HS-27A (cell line): Measurements from ENCODE around the gene LMTK2.
"Not testable (repeated sequence)": the region's sequence is repeated elsewhere in the genome, so short reads cannot be mapped to it uniquely, and the experiment has no call there.

Source experiments
- DNase-seq: peaks from one replicate; pipeline ENCODE4 v3.0.0-alpha.2; 2012; ENCODE audit warnings: low read depth, missing footprints

LMTK2 gene

DNA sequence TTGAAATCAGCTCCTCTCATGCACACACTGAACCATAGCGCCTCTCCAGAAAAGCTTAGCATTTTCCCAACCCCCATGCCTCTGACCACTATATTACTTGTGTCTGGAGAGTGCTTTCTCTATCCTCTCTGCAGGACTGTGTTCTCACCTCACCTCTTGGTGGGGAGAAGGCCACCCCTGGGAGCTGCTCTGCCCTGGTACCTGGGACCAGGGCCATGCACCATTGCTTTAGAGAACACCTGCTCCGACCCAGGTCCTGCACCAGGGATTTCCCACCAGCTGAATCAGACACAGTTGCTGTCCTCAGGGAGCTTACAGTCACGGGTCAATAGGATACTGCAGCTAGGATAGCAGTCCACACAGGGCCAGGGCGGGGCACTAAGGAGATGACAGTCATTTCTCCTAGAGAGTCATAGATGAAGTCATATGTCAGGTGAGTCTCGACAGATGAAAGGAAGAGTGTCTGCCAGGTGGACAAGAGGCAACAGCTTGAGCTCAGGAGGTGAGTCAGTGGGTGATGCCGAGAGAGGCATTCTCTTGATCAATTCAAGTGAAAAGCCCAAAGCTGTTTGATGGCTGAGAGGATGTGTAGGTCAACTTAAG lies 619 bp upstream of the LMTK2 start:
- DNase-seq, result no peak

GRCh38 chr7:98107313-98107721 lies 655 bp downstream of the LMTK2 start:
- no peak for DNase-seq

DNA sequence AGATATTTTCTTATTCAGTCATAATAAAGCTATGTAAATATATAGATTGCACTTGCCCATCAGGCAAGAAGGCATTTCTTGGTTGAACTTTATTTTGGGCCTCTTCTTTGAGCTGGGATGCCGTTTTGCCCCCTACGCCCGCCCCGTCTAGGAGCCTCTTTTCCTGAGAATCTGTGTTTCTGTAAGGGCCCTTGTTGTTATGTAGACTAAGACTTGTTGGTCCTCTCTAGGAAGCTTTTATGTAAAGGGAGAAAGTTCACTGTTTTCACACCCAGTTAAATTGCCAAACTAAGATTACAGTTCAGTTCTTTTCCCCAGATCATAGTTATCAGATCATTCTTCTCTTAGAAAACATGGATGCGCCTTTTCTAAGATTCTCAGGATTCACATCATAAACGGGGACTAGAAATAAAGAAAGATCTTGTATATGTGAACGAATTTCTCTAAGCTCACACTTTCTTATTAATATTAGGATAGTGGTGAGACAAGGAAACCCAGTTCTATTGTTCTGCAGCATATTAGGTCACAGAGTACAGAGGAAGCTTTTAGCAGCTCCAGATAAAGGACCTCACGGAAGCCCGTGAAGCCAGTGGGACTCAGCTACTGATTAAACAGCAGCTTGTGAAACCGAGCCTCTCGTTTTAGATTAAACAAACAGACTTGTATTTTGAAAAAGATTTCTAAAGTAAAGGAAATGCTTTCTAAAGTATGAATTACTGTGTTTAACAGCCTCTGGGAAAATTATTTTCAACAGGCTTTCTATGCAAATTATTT lies 3.8 kb downstream of the LMTK2 start:
- no peak for DNase-seq

GRCh38 chr7:98112077-98112476 lies 5.4 kb downstream of the LMTK2 start:
- no peak for DNase-seq

DNA sequence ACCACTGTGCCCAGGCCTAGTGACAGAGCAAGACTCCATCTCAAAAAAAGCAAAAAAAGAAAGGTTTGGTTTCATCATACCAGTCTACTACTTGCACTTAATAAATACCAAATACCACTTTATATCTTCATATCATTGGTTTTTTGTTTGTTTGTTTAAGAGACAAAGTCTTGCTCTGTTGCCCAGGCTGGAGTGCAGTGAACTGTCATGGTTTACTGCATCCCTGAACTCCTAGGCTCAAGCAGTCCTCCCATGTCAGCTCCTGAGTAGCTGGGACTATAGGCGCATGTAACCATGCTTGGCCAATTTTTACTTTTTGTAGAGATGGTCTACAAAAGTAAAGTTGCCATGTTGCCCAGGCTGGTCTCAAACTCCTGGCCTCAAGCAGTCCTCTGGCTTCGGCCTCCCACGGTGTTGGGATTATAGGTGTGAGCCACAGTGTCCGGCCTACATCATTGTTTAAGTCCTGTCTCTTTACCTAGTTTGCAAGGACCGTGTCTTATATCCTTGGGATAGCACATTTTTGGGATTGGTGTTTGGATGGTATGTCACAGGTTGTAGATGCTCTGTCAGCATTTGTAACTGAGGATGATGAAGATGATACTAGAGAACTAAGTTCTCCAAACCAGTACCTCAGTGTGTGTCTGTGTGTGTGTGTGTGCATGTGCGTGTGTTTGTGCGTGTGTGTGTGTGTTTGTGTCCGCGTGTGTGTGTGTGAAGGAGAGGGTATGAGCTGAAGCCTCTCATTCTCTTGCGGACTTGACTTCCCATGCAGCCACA lies 9.3 kb downstream of the LMTK2 start:
- no peak for DNase-seq

- DNase-seq, result no peak
Observed at GRCh38 chr7:98116656-98117461, 10.2 kb downstream of the LMTK2 start.

DNA sequence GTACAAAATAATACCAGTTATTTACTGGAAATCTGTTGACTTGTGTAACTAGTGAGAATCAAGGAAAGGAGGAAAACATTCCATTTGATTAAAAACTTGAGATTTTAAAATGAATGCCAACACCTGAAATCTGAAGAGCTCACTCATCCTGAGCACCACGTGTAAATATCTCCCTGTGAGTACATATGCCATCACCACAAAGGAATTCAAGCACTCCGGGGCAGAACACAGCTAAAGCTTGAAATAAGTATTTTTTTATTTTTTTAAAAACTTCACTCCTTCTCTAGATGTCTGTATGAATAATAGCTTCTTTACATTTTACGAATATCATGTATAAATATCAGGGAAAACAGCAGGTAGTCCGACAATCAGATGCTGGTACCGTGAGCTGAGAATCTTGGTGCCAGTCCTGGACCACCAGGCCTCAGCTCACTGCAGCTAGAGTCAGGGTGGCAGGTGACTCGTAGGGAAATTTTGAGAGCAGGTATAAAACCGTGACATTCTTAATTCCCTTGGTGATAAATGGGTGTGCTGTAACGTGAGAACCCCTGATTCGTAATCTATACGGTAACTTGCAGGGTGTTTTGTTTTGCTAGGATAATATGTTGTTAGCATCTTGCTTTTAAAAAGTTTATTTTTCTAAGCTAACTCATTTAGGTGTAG lies 12.7 kb downstream of the LMTK2 start:
- no peak for DNase-seq

DNA sequence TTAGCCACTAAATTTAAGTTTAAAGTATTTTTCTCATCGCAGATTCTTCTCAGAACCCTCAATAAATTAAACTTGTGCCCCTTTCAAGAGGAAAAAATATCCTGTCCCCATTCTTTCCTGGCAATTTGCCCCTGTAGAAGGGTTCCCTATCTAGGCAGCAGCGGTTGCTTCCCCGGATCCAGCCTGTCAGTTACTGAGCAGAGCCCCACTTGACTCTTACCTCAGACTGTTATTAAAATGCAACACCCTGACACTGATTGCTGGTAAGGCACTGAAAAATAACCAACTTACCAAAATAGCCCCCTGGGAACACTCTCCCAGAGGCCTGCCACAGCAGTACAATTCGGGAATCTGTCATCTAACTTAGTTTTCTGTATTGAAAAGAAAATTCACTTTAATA lies 13.9 kb downstream of the LMTK2 start:
- DNase-seq, result no peak

DNA sequence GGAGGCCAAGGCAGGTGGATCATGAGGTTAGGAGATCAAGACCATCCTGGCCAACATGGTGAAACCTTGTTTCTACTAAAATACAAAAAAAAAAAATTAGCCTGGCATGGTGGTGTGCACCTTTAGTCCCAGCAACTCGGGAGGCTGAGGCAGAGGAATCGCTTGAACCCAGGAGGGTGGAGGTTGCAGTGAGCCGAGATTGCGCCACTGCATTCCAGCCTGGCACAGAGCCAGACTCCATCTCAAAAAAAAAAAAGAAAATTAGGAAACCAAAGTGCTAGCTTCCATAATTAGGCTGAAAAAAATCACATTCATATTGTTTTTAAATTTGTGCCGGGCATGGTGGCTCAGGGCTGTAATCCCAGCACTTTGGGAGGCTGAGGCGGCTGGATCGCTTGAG lies 14.7 kb downstream of the LMTK2 start:
- not testable (repeated sequence) for DNase-seq

DNA sequence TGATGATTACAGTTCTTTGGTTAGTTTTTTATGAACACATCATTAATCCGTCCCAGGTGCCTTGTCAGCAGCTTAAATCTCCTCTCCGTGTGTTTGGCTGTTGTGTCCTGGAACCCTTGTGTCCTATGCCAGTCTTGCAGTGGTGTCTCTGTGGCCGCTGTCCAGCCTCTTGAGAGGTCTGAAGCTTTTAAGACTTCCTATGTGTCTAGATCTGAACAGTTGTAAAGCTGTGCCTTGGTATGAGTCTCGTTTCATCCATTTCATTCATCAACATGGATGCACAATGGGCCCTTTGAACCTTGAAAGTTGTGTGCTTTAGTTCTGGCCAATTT lies 16.7 kb downstream of the LMTK2 start:
- DNase-seq, result no peak

GRCh38 chr7:98125759-98126158 lies 19.1 kb downstream of the LMTK2 start:
- DNase-seq, result no peak

GRCh38 chr7:98126311-98127142 lies 19.9 kb downstream of the LMTK2 start:
- DNase-seq, result no peak

DNA sequence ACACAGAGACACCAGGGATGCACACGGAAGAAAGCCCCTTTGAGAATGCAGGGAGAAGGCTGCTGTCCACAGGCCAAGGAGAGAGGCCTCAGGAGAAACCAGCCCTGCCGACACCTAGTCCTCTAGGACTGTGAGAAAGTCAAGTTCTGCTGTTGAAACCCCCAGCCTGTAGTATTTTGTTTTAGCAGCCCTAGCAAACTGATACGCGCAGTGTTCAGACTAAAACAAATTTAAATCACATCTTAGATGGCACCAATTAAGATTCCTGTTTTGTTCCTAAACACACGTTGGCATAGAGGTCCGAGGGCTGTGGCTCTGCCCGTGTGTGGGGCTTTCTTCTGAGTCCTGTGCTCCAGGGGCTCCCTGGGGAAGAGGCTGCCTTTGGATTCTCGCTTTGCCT lies 21.7 kb downstream of the LMTK2 start:
- no peak for DNase-seq

GRCh38 chr7:98130959-98131358 lies 24.3 kb downstream of the LMTK2 start:
- no peak for DNase-seq

- no peak for DNase-seq
Observed at GRCh38 chr7:98133181-98133580, 26.5 kb downstream of the LMTK2 start.

GRCh38 chr7:98133621-98134303 lies 27.1 kb downstream of the LMTK2 start:
- no peak for DNase-seq

DNA sequence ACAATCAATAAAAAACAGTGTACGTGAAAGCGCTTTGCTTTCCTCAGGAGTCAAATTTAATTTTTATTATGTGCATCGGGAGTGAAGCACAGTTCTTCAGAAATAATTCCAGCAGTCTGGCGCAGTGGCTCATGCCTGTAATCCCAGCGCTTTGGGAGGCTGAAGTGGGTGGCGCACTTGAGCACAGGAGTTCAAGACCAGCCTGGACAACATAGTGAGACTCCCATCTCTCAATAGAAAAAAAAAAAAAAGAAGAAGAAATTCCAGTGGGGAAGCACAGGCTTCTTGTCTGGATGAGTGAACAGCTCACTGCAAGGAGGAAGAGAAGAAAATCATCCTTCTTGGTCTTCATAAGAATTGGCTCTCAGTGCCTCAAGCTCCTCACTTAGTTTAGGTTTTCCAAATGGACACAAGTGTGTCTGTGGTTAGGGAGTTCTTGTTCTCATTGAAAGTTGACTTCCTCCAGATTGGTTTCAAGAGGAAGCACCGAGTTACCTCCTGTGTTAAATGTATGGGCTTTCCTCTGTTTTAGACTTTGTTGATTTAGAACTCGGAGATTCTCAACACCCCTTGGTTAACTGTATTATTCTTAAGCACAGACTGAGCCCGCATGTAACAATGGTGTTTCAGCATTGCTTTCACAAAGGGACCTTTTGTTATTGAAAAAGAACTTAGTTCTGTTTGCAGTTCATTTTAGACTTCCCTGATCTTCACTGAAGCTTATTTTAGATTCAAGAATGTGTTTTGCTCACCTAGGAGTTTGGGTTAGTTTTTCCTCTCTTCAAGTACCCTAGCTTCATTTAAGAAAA lies 28.0 kb downstream of the LMTK2 start:
- no peak for DNase-seq

GRCh38 chr7:98135984-98136383 lies 29.3 kb downstream of the LMTK2 start:
- no peak for DNase-seq

GRCh38 chr7:98136423-98136822 lies 29.8 kb downstream of the LMTK2 start:
- no peak for DNase-seq
